ENCODE results near the gene NDUFA8. TPM values are rescaled to one million over a fixed set of nuclear protein-coding genes. Genes with fewer than 3 reads are reported as not detected.

The NDUFA8 gene
- polyA plus RNA-seq, 1 of the 3 experiments (the other 2 are of a cell fraction) = 116 TPM

DNA sequence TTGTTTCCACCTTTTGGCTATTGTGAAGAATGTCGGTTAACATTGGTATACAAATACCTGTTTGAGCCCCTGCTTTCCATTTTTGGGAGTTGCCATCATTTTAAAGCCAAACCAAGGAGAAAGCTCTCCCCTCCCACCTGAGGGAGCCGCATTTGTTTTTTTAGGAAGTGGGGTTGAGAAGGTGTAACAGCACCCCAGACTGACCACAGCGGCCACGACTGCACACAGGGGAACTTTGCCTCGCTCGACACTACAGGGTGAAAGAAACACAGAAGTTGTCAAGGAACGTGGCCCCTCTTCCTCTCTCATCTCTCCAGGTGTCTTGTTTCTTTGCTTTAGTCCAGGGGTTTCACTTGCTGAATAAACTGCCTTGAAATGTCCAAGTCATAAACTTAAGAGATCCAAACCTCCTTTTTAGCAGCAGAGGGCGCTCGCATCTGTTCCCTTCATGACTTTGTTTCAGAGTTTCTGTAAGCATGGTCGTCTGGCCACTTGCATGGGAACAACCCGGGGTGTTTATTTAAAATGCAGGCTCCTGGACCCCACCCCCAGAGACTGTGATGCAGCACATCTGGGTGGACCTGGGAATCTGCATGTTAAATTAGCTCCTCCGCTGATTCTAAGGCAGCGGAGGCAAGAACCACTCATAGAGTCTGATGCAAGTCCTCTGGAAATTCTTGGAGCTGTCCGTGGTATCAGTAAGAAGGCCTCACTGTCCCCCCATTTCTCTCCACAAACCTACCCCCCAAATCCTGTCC is 64.4 kb downstream of the NDUFA8 start (continued):
- TF ChIP-seq, protein P1, sequence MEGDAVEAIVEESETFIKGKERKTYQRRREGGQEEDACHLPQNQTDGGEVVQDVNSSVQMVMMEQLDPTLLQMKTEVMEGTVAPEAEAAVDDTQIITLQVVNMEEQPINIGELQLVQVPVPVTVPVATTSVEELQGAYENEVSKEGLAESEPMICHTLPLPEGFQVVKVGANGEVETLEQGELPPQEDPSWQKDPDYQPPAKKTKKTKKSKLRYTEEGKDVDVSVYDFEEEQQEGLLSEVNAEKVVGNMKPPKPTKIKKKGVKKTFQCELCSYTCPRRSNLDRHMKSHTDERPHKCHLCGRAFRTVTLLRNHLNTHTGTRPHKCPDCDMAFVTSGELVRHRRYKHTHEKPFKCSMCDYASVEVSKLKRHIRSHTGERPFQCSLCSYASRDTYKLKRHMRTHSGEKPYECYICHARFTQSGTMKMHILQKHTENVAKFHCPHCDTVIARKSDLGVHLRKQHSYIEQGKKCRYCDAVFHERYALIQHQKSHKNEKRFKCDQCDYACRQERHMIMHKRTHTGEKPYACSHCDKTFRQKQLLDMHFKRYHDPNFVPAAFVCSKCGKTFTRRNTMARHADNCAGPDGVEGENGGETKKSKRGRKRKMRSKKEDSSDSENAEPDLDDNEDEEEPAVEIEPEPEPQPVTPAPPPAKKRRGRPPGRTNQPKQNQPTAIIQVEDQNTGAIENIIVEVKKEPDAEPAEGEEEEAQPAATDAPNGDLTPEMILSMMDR (IDR thresholded peaks at IDR 0.05) = peak; percentile 71
- TF ChIP-seq SIN3A (IDR thresholded peaks at IDR 0.05; ENCODE audit: borderline replicate concordance, low read depth, low read length) = no peak
- TF ChIP-seq JUND (IDR thresholded peaks at IDR 0.05) = no peak
- TF ChIP-seq FOXJ3 (CRISPR knock-in tag; IDR thresholded peaks at IDR 0.05) = no peak
- no peak for TF ChIP-seq YY1 (IDR thresholded peaks at IDR 0.05; ENCODE audit: low read depth)

Small RNAs within 50 kb of the gene (small RNA-seq; reads per million reads assigned to genes)
- gene MIR4478 = 0 reads per million in 7 experiments

Other genes starting within 250 kb of the NDUFA8 start
- 6.0 and 6.8 TPM in 2 replicates for gene TTLL11, start 66.5 kb downstream of the NDUFA8 start, polyA plus RNA-seq (2012; rRNA removed)
- not detected in 2 replicates for gene MORN5, start 129 bp upstream of the NDUFA8 start, polyA plus RNA-seq (2012; rRNA removed)
- 0.02 TPM in 1 of 2 replicates, not detected in the other for gene LHX6, start 69.2 kb upstream of the NDUFA8 start, polyA plus RNA-seq (2012; rRNA removed)
- gene RBM18, start 105.1 kb upstream of the NDUFA8 start, polyA plus RNA-seq (2012; rRNA removed) = 8.2 and 13.1 TPM in 2 replicates
- gene MRRF, start 105.1 kb upstream of the NDUFA8 start, polyA plus RNA-seq (2012; rRNA removed) = 35.1 and 50.6 TPM in 2 replicates
- 4.0 and 5.4 TPM in 2 replicates for gene PTGS1, start 211.2 kb upstream of the NDUFA8 start, polyA plus RNA-seq (2012; rRNA removed)

Data from SK-N-SH (cell line).